NCI-H1930 (cell line): Measurements from ENCODE around the gene HDAC7.

ENCODE experiments used
- DNase-seq, 2 experiments: peaks; one replicate each; lab custom pipeline; 2025; lab: John Stamatoyannopoulos, UW

Gene HDAC7

GRCh38 chr12:47793015-47793681 lies 26.6 kb downstream of the HDAC7 start:
- no peak for DNase-seq

GRCh38 chr12:47791874-47792273 lies 27.8 kb downstream of the HDAC7 start:
- no peak for DNase-seq

GRCh38 chr12:47791351-47791746 lies 28.4 kb downstream of the HDAC7 start:
- no peak for DNase-seq

GRCh38 chr12:47790676-47791350 lies 28.9 kb downstream of the HDAC7 start:
- DNase-seq, result no peak

- DNase-seq, result no peak
These were observed 29.8 kb downstream of the HDAC7 start for GRCh38 chr12:47789712-47790489.

GRCh38 chr12:47789141-47789540 lies 30.6 kb downstream of the HDAC7 start:
- no peak for DNase-seq

- DNase-seq, result no peak
These were observed 31.9 kb downstream of the HDAC7 start for GRCh38 chr12:47787596-47788319.

GRCh38 chr12:47786662-47787280 lies 32.9 kb downstream of the HDAC7 start:
- DNase-seq, result no peak

GRCh38 chr12:47785887-47786661 lies 33.6 kb downstream of the HDAC7 start:
- no peak for DNase-seq

- DNase-seq, result no peak
These were observed 34.4 kb downstream of the HDAC7 start for GRCh38 chr12:47785036-47785886.

- DNase-seq, result no peak
These were observed 35.6 kb downstream of the HDAC7 start for GRCh38 chr12:47783821-47784819.

- DNase-seq, result no peak
These were observed 36.5 kb downstream of the HDAC7 start for GRCh38 chr12:47783024-47783755.

- no peak for DNase-seq
These were observed 37.3 kb downstream of the HDAC7 start for GRCh38 chr12:47782372-47782770.

- DNase-seq, result no peak
These were observed 38.0 kb downstream of the HDAC7 start for GRCh38 chr12:47781479-47782371.

- no peak for DNase-seq
These were observed 39.7 kb downstream of the HDAC7 start for GRCh38 chr12:47779943-47780504.

- peak; percentile 70 to 84 for DNase-seq
These were observed 40.3 kb downstream of the HDAC7 start for GRCh38 chr12:47779301-47779942.
